IMR-90 (cell line): Measurements from ENCODE around the gene SLC4A2. TPM values are rescaled to one million over a fixed set of nuclear protein-coding genes. Genes with fewer than 3 reads are reported as not detected.

Experiments used
- ATAC-seq: fragments of 200-7000 bp; cut with Tn5 transposase; 2 replicates; pipeline ENCODE4 v1.9.1; 2020; ENCODE audit warnings: low read depth, mild to moderate bottlenecking, moderate library complexity
- BruUV-seq: library from RNA; stranded (reverse); fragments of 400-500 nt; replicated peaks from 2 replicates; lab custom pipeline; 2021; lab: Mats Ljungman, UMichigan
- CTCF ChIA-PET: fragments of 300-600 bp; formaldehyde crosslinking; extraction: SDS; loops from one replicate; lab custom pipeline; 2021; ENCODE audit warnings: antibody characterized with exemption; lab: Yijun Ruan, JAX
- POLR2A ChIA-PET: fragments of 300-600 bp; sonication (Branson Sonifier 250); formaldehyde crosslinking; loops from one replicate; lab custom pipeline; 2022; ENCODE audit warnings: antibody characterized with exemption; ENCODE audit not compliant: unreplicated experiment; lab: Charles Lee
- DNase-seq: peaks from one replicate; pipeline ENCODE4 v3.0.0; 2013
- H2AFZ ChIP-seq: replicated peaks from 2 replicates; pipeline ENCODE3; 2013; ENCODE audit warnings: low read length, mild to moderate bottlenecking; ENCODE audit not compliant: poor library complexity
- H2AK5ac ChIP-seq: 2 replicates; pipeline ENCODE4 v1.6.1; 2013; ENCODE audit warnings: low read depth, low read length, inconsistent platforms
- H2AK9ac ChIP-seq: replicated peaks from 2 replicates; pipeline ENCODE3; 2013; ENCODE audit warnings: mild to moderate bottlenecking, low read depth, low read length, moderate library complexity; ENCODE audit not compliant: poor library complexity
- H2BK120ac ChIP-seq: 2 replicates; pipeline ENCODE4 v1.6.1; 2013; ENCODE audit warnings: low read depth, low read length, inconsistent platforms
- H2BK15ac ChIP-seq: 3 replicates; pipeline ENCODE4 v1.6.1; 2013; ENCODE audit warnings: low read depth, low read length, inconsistent platforms
- H2BK20ac ChIP-seq: 2 replicates; pipeline ENCODE4 v1.6.1; 2013; ENCODE audit warnings: low read depth, mild to moderate bottlenecking, inconsistent platforms, low read length, moderate library complexity
- H2BK5ac ChIP-seq: 2 replicates; pipeline ENCODE4 v1.6.1; 2013; ENCODE audit warnings: mild to moderate bottlenecking, low read depth, low read length, inconsistent platforms; ENCODE audit not compliant: poor library complexity, severe bottlenecking
- H3K14ac ChIP-seq: replicated peaks from 2 replicates; pipeline ENCODE4 v1.6.1; 2013; ENCODE audit warnings: low read depth, low read length, inconsistent platforms
- H3K18ac ChIP-seq: 2 replicates; pipeline ENCODE4 v1.6.1; 2013; ENCODE audit warnings: low read depth, low read length, control low read depth
- H3K23ac ChIP-seq: 2 replicates; pipeline ENCODE4 v1.6.1; 2013; ENCODE audit warnings: low read depth, low read length, inconsistent platforms
- H3K27ac ChIP-seq: 2 replicates; pipeline ENCODE4 v1.5.1; 2013; ENCODE audit warnings: mild to moderate bottlenecking, control low read depth, low read length; ENCODE audit not compliant: insufficient read depth
- H3K27me3 ChIP-seq: 2 replicates; pipeline ENCODE4 v1.6.1; 2013; ENCODE audit warnings: low read length; ENCODE audit not compliant: control insufficient read depth, insufficient read depth
- H3K36me3 ChIP-seq: 2 replicates; pipeline ENCODE4 v1.6.1; 2013; ENCODE audit warnings: low read length, mixed read lengths; ENCODE audit not compliant: control insufficient read depth, insufficient read depth
- H3K4ac ChIP-seq: 2 replicates; pipeline ENCODE4 v1.6.1; 2013; ENCODE audit warnings: low read depth, low read length, inconsistent platforms
- H3K4me1 ChIP-seq: 2 replicates; pipeline ENCODE4 v1.6.1; 2013; ENCODE audit warnings: low read length, mixed read lengths; ENCODE audit not compliant: control insufficient read depth, insufficient read depth
- H3K4me2 ChIP-seq: 2 replicates; pipeline ENCODE4 v1.6.1; 2013; ENCODE audit warnings: low read depth, mild to moderate bottlenecking, control low read depth, low read length, moderate library complexity
- H3K4me3 ChIP-seq: 2 replicates; pipeline ENCODE4 v1.5.1; 2013; ENCODE audit warnings: low read depth, mild to moderate bottlenecking, control low read depth, low read length, moderate library complexity; ENCODE audit not compliant: insufficient read depth
- H3K56ac ChIP-seq: 2 replicates; pipeline ENCODE4 v1.6.1; 2013; ENCODE audit warnings: low read length, inconsistent platforms; ENCODE audit not compliant: insufficient read depth; ENCODE audit errors: extremely low read depth
- H3K79me1 ChIP-seq, 2 experiments: 2 replicates each; pipeline ENCODE4 v1.6.1; 2013; ENCODE audit warnings: low read length in 2 of 2, inconsistent platforms in 1 of 2, low read depth in 1 of 2
- H3K9ac ChIP-seq: 2 replicates; pipeline ENCODE4 v1.6.1; 2013; ENCODE audit warnings: low read depth, low read length, control low read depth
- H3K9me1 ChIP-seq: 2 replicates; pipeline ENCODE4 v1.6.1; 2013; ENCODE audit warnings: low read length, inconsistent platforms; ENCODE audit not compliant: insufficient read depth
- H3K9me3 ChIP-seq: 2 replicates; pipeline ENCODE4 v1.6.1; 2013; ENCODE audit warnings: low read length; ENCODE audit not compliant: control insufficient read depth, insufficient read depth
- H4K20me1 ChIP-seq: 2 replicates; pipeline ENCODE4 v1.6.1; 2013; ENCODE audit warnings: low read length, inconsistent platforms; ENCODE audit not compliant: insufficient read depth
- H4K5ac ChIP-seq: 2 replicates; pipeline ENCODE4 v1.6.1; 2013; ENCODE audit warnings: mild to moderate bottlenecking, low read depth, low read length, control low read depth
- H4K8ac ChIP-seq, 2 experiments: 2 replicates each; pipeline ENCODE4 v1.6.1; 2013; ENCODE audit warnings: low read depth in 2 of 2, low read length in 2 of 2, control low read depth in 1 of 2, inconsistent platforms in 1 of 2
- H4K91ac ChIP-seq: 2 replicates; pipeline ENCODE4 v1.6.1; 2013; ENCODE audit warnings: low read depth, low read length, inconsistent platforms; ENCODE audit not compliant: insufficient read depth
- BHLHE40 ChIP-seq: fragments of 150-350 bp; IDR thresholded peaks from 2 replicates; pipeline ENCODE4 v1.6.1; 2016; ENCODE audit warnings: mild to moderate bottlenecking, low read depth, low read length
- CHD1 ChIP-seq: IDR thresholded peaks from 2 replicates; pipeline ENCODE4 v1.6.1; 2012; ENCODE audit warnings: low read depth, low read length, improper control_type of control experiment
- FOS ChIP-seq: fragments of 150-350 bp; IDR thresholded peaks from 2 replicates; pipeline ENCODE4 v1.6.1; 2016; ENCODE audit warnings: low read depth, low read length
- MAFK ChIP-seq: IDR thresholded peaks from 2 replicates; pipeline ENCODE4 v1.6.1; 2012; ENCODE audit warnings: low read depth, low read length, improper control_type of control experiment
- MXI1 ChIP-seq: IDR thresholded peaks from 2 replicates; pipeline ENCODE4 v1.6.1; 2012; ENCODE audit warnings: low read depth, mild to moderate bottlenecking, low read length, moderate library complexity, borderline replicate concordance
- NFE2L2 ChIP-seq: fragments of 150-350 bp; IDR thresholded peaks from 2 replicates; pipeline ENCODE4 v1.6.1; 2016; ENCODE audit warnings: low read depth, mild to moderate bottlenecking, low read length
- RAD21 ChIP-seq: IDR thresholded peaks from 2 replicates; pipeline ENCODE4 v1.6.1; 2012; ENCODE audit warnings: low read length, improper control_type of control experiment
- SMC3 ChIP-seq: fragments of 150-350 bp; IDR thresholded peaks from 2 replicates; pipeline ENCODE4 v1.6.1; 2016; ENCODE audit warnings: low read depth, mild to moderate bottlenecking, antibody characterized with exemption, low read length, moderate library complexity
- WGBS, 2 experiments: methylation state at CpG; one replicate each; pipeline versions ENCODE4 v1.1.5 to v1.1.7; 2013; ENCODE audit warnings: missing lambda C conversion rate in 2 of 2; ENCODE audit not compliant: insufficient read length in 1 of 2; ENCODE audit errors: extremely low coverage in 2 of 2; 5-methylcytosine and 5-hydroxymethylcytosine counted together
- dilution Hi-C: fragments of 300-500 bp; cut with HindIII; formaldehyde crosslinking; loops from one replicate; pipeline ENCODE4 v1.14.3; 2018; ENCODE audit warnings: low sequenced_read_pairs; ENCODE audit not compliant: unreplicated experiment
- in situ Hi-C: fragments of 300-500 bp; cut with MboI; formaldehyde crosslinking; loops from 3 replicates; pipeline ENCODE4 v1.14.3; 2019; ENCODE audit warnings: low sequenced_read_pairs, inconsistent platforms, mixed read lengths
- intact Hi-C: fragments of 100-400 bp; cut with micrococcal nuclease; formaldehyde crosslinking; loops from 2 replicates; pipeline ENCODE4 v1.10.0; 2022
- polyA plus RNA-seq, 3 experiments: library from polyadenylated mRNA; depleted of rRNA; stranded (reverse); fragments of >200 nt; gene quantifications; 2 replicates each; pipeline ENCODE4 v1.2.3, GENCODE V29; 2012; ENCODE audit warnings: low replicate concordance in 1 of 3
- total RNA-seq: library from RNA; depleted of rRNA; stranded (reverse); fragments of >200 nt; gene quantifications from 2 replicates; pipeline ENCODE4 v1.2.3, GENCODE V29; 2012

The SLC4A2 gene
- total and polyA plus RNA-seq, 2 of the 4 experiments (the other 2 are of a cell fraction), result 29.6 to 91.0 TPM

- TF ChIP-seq CHD1 (no peak), SMC3 (no peak)
These were observed 59.0 kb downstream of the SLC4A2 start (continued) for GRCh38 chr7:151118108-151119054.

GRCh38 chr7:151119055-151119415, 59.6 kb downstream of the SLC4A2 start:
- POLR2A ChIA-PET, result no interaction called here
- Histone ChIP-seq H3K14ac (no peak overlapping the region), H2BK5ac (no peak overlapping the region), H4K91ac (no peak overlapping the region), H3K56ac (no peak overlapping the region), H4K8ac (no peak overlapping the region), H2BK120ac (no peak overlapping the region), H3K9me1 (no peaks in the 10 kb centered on the region), H3K18ac (no peak overlapping the region), H3K36me3 (peaks cover 57% of the 10 kb centered on the region), H2BK20ac (no peak overlapping the region), H4K20me1 (peaks cover 36% of the 10 kb centered on the region), H3K4ac (no peak overlapping the region), H3K79me1 (peaks cover 14 to 41% of the 10 kb centered on the region in 2 experiments), H2AK5ac (no peak overlapping the region), H3K4me3 (no peak overlapping the region), H3K23ac (no peak overlapping the region), H3K27ac (no peak overlapping the region), H2AFZ (no peak overlapping the region), H2BK15ac (no peak overlapping the region), H3K4me1 (peaks cover 7% of the 10 kb centered on the region), H3K4me2 (no peak overlapping the region), H3K9me3 (no peaks in the 10 kb centered on the region), H3K27me3 (no peaks in the 10 kb centered on the region), H2AK9ac (no peak overlapping the region), H4K5ac (no peak overlapping the region), H3K9ac (no peak overlapping the region)
- CTCF ChIA-PET, result no interaction called here
- dilution Hi-C loops, result no loop called here
- WGBS, 2 experiments, result 94% methylated on average over 5 of the region's 13 CpGs; no CpG with 5 or more reads in 1 of the 2 experiments
- DNase-seq (no peak), ATAC-seq (no peak)
- in situ Hi-C loops, result loop anchor here (25.0 kb wide), 1 partner anchor 332 kb away; no protein-coding TSS in a partner anchor
- intact Hi-C loops, result no loop called here
- BruUV-seq, result no TSS peak
- TF ChIP-seq MXI1, result no peak
- no peak for TF ChIP-seq BHLHE40
- no peak for TF ChIP-seq NFE2L2
- TF ChIP-seq FOS, result no peak
- TF ChIP-seq MAFK, result no peak
- TF ChIP-seq RAD21, result no peak
